ENCODE data around the gene CATSPER4.
A peak's percentile ranks its signal among the peaks of the same experiment; 100 is the strongest.

The CATSPER4 gene

DNA sequence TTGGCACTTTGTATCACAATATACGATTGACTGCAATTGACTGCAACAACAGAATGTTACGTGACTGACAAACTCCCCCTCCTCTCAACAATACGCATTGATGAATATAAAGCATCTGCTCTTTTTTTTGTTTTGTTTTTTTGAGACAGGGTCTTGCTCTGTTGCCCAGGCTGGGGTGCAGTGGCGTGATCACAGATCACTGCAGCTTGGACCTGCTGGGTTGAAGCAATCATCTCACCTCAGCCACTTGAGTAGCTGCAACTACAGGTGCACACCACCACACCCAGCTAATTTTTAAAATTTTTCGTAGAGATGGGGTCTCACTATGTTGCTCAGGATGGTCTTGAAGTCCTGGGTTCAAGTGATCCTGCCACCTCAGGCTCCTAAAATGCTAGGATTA, 22.3 kb downstream of the CATSPER4 start:
- H3K79me2 ChIP-seq (ENCODE audit: insufficient read depth, low read length) = no peaks in the 10 kb centered on the region
- H3K9me2 ChIP-seq (replicated peaks; ENCODE audit: low read depth, low read length) = no peaks in the 10 kb centered on the region
- no peak overlapping the region for H3K4me2 ChIP-seq (ENCODE audit: low read depth, low read length, poor library complexity, severe bottlenecking)
- H4K20me1 ChIP-seq (ENCODE audit: insufficient read depth, low read length, poor library complexity, severe bottlenecking) = no peaks in the 10 kb centered on the region
- no peaks in the 10 kb centered on the region for H3F3A ChIP-seq (ENCODE audit: low read depth)
- H3K4me3 ChIP-seq (ENCODE audit: low read length, poor library complexity, severe bottlenecking) = no peak overlapping the region
- no peak overlapping the region for H3K9ac ChIP-seq (ENCODE audit: low read depth, low read length, poor library complexity, severe bottlenecking)
- no peaks in the 10 kb centered on the region for H3K4me1 ChIP-seq (ENCODE audit: insufficient read depth, low read length, poor library complexity, severe bottlenecking)
- no peaks in the 10 kb centered on the region for H3K9me3 ChIP-seq (ENCODE audit: insufficient read depth, low read depth, low read length)
- no peaks in the 10 kb centered on the region for H3K27me3 ChIP-seq (ENCODE audit: insufficient read depth, low read length, poor library complexity, severe bottlenecking)
- 0 out of 2 replicates have a peak overlapping the region, but pooled peaks have one; percentile 52 for H2AFZ ChIP-seq (ENCODE audit: low read length)
- H3K36me3 ChIP-seq (ENCODE audit: insufficient read depth, low read length) = no peaks in the 10 kb centered on the region
- no peak for TF ChIP-seq EZH2phosphoT487 (IDR thresholded peaks at IDR 0.05; ENCODE audit: borderline replicate concordance)
- TF ChIP-seq, protein P1, sequence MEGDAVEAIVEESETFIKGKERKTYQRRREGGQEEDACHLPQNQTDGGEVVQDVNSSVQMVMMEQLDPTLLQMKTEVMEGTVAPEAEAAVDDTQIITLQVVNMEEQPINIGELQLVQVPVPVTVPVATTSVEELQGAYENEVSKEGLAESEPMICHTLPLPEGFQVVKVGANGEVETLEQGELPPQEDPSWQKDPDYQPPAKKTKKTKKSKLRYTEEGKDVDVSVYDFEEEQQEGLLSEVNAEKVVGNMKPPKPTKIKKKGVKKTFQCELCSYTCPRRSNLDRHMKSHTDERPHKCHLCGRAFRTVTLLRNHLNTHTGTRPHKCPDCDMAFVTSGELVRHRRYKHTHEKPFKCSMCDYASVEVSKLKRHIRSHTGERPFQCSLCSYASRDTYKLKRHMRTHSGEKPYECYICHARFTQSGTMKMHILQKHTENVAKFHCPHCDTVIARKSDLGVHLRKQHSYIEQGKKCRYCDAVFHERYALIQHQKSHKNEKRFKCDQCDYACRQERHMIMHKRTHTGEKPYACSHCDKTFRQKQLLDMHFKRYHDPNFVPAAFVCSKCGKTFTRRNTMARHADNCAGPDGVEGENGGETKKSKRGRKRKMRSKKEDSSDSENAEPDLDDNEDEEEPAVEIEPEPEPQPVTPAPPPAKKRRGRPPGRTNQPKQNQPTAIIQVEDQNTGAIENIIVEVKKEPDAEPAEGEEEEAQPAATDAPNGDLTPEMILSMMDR (conservative IDR thresholded peaks at IDR 0.05; ENCODE audit: low read length) = no peak

DNA sequence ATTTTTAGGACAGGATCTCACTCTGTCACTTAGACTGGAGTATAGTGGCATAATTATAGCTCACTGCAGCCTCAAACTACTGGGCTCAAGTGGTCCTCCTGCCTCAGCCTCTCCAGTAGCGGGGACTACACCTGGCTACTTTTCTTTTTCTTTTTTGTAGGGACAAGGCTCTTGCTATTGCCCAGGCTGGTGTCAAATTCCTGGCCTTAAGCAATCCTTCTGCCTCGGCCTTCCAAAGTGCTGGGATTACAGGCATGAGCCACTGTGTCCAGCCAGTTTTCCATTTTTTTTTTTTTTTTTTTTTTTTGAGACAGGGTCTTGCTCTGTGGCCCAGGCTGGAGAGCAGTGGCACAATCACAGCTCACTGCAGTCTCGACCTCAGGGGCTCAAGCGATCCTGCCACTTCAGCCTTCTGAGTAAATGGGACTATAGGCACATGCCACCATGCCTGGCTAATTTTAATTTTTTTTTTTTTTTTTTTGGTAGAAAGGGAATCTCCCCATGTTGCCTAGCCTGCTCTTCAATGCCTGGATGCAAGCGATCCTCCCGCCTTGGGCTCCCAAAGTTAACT, 23.0 kb downstream of the CATSPER4 start:
- H3K4me1 ChIP-seq (ENCODE audit: insufficient read depth, low read length, poor library complexity, severe bottlenecking) = no peaks in the 10 kb centered on the region
- no peaks in the 10 kb centered on the region for H3K9me3 ChIP-seq (ENCODE audit: insufficient read depth, low read depth, low read length)
- TF ChIP-seq, protein P1 (conservative IDR thresholded peaks at IDR 0.05; ENCODE audit: low read length) = no peak
- TF ChIP-seq EZH2phosphoT487 (IDR thresholded peaks at IDR 0.05; ENCODE audit: borderline replicate concordance) = no peak
- no peaks in the 10 kb centered on the region for H3K36me3 ChIP-seq (ENCODE audit: insufficient read depth, low read length)
- H4K20me1 ChIP-seq (ENCODE audit: insufficient read depth, low read length, poor library complexity, severe bottlenecking) = no peaks in the 10 kb centered on the region
- H3K4me3 ChIP-seq (ENCODE audit: low read length, poor library complexity, severe bottlenecking) = no peak overlapping the region
- H3K4me2 ChIP-seq (ENCODE audit: low read depth, low read length, poor library complexity, severe bottlenecking) = no peak overlapping the region
- no peaks in the 10 kb centered on the region for H3K27me3 ChIP-seq (ENCODE audit: insufficient read depth, low read length, poor library complexity, severe bottlenecking)
- no peaks in the 10 kb centered on the region for H3F3A ChIP-seq (ENCODE audit: low read depth)
- no peaks in the 10 kb centered on the region for H3K9me2 ChIP-seq (replicated peaks; ENCODE audit: low read depth, low read length)
- H3K79me2 ChIP-seq (ENCODE audit: insufficient read depth, low read length) = no peaks in the 10 kb centered on the region
- H3K9ac ChIP-seq (ENCODE audit: low read depth, low read length, poor library complexity, severe bottlenecking) = no peak overlapping the region
- no peak overlapping the region for H2AFZ ChIP-seq (ENCODE audit: low read length)

DNA sequence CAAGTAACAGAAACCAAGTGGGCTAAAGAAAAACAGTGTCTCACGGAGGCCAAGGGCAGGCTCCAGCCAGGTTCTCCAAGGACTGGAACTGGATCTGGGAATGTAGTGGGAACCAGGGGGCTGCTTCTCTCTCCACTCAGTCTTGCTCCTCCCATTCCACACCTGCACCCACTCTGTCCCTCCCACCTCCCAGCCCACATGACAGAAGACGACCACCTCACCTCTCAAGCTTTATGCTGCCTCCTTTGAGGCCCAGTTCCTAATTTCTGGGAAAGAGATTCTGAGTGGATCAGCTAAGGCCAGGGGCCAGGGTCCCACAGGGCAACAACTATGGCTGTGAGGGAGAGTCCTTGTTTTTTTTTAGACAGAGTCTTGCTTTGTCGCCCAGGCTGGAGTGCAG, 24.8 kb downstream of the CATSPER4 start:
- H3K79me2 ChIP-seq (ENCODE audit: insufficient read depth, low read length) = no peaks in the 10 kb centered on the region
- no peaks in the 10 kb centered on the region for H4K20me1 ChIP-seq (ENCODE audit: insufficient read depth, low read length, poor library complexity, severe bottlenecking)
- no peaks in the 10 kb centered on the region for H3K36me3 ChIP-seq (ENCODE audit: insufficient read depth, low read length)
- H2AFZ ChIP-seq (ENCODE audit: low read length) = no peak overlapping the region
- H3K4me3 ChIP-seq (ENCODE audit: low read length, poor library complexity, severe bottlenecking) = no peak overlapping the region
- no peaks in the 10 kb centered on the region for H3K4me1 ChIP-seq (ENCODE audit: insufficient read depth, low read length, poor library complexity, severe bottlenecking)
- H3F3A ChIP-seq (ENCODE audit: low read depth) = no peaks in the 10 kb centered on the region
- H3K9me3 ChIP-seq (ENCODE audit: insufficient read depth, low read depth, low read length) = no peaks in the 10 kb centered on the region
- H3K27me3 ChIP-seq (ENCODE audit: insufficient read depth, low read length, poor library complexity, severe bottlenecking) = no peaks in the 10 kb centered on the region
- no peaks in the 10 kb centered on the region for H3K9me2 ChIP-seq (replicated peaks; ENCODE audit: low read depth, low read length)
- H3K4me2 ChIP-seq (ENCODE audit: low read depth, low read length, poor library complexity, severe bottlenecking) = no peak overlapping the region
- TF ChIP-seq, protein P1 (conservative IDR thresholded peaks at IDR 0.05; ENCODE audit: low read length) = no peak
- TF ChIP-seq EZH2phosphoT487 (IDR thresholded peaks at IDR 0.05; ENCODE audit: borderline replicate concordance) = no peak
- no peak overlapping the region for H3K9ac ChIP-seq (ENCODE audit: low read depth, low read length, poor library complexity, severe bottlenecking)

Data from Loucy (cell line).